Smooth muscle cell (in vitro differentiated cells): ENCODE data around the gene ORMDL2. TPM values are rescaled to one million over a fixed set of nuclear protein-coding genes. Genes with fewer than 3 reads are reported as not detected.

Experiments used
- DNase-seq: peaks from one replicate; lab custom pipeline; 2025; ENCODE audit not compliant: unreplicated experiment; lab: John Stamatoyannopoulos, UW
- H2AFZ ChIP-seq: fragments of 200-600 bp; sonication (generic); 2 replicates; pipeline ENCODE4 v1.6.0; 2016; ENCODE audit warnings: antibody characterized with exemption, low read depth, mild to moderate bottlenecking
- H3F3A ChIP-seq: fragments of 200-600 bp; sonication (generic); 2 replicates; pipeline ENCODE4 v1.6.0; 2017; ENCODE audit warnings: antibody characterized with exemption, low read depth
- H3K27ac ChIP-seq: fragments of 200-600 bp; sonication (generic); 2 replicates; pipeline ENCODE4 v1.5.1; 2016; ENCODE audit warnings: low read depth, mild to moderate bottlenecking
- H3K27me3 ChIP-seq: fragments of 200-600 bp; sonication (generic); 2 replicates; pipeline ENCODE4 v1.6.1; 2016; ENCODE audit warnings: low read depth, mild to moderate bottlenecking
- H3K36me3 ChIP-seq: fragments of 200-600 bp; sonication (generic); 2 replicates; pipeline ENCODE4 v1.5.1; 2016; ENCODE audit warnings: low read depth
- H3K4me1 ChIP-seq: fragments of 200-600 bp; sonication (generic); 2 replicates; pipeline ENCODE4 v1.5.1; 2016; ENCODE audit warnings: low read depth
- H3K4me2 ChIP-seq: fragments of 200-600 bp; sonication (generic); 2 replicates; pipeline ENCODE4 v1.6.0; 2016; ENCODE audit warnings: mild to moderate bottlenecking
- H3K4me3 ChIP-seq: fragments of 200-600 bp; sonication (generic); 2 replicates; pipeline ENCODE4 v1.5.1; 2016; ENCODE audit warnings: mild to moderate bottlenecking
- H3K79me2 ChIP-seq: fragments of 200-600 bp; sonication (generic); 2 replicates; pipeline ENCODE4 v1.6.0; 2016; ENCODE audit warnings: low read depth, mild to moderate bottlenecking
- H3K9ac ChIP-seq: fragments of 200-600 bp; sonication (generic); 2 replicates; pipeline ENCODE4 v1.6.0; 2016; ENCODE audit warnings: low read depth
- H3K9me3 ChIP-seq: fragments of 200-600 bp; sonication (generic); replicated peaks from 2 replicates; pipeline ENCODE4 v1.5.1; 2016; ENCODE audit warnings: low read depth
- H4K20me1 ChIP-seq: fragments of 200-600 bp; sonication (generic); 2 replicates; pipeline ENCODE4 v1.6.0; 2016; ENCODE audit warnings: low read depth
- CTCF ChIP-seq: fragments of 200-600 bp; sonication (generic); IDR thresholded peaks from 2 replicates; pipeline ENCODE4 v1.5.1; 2017; ENCODE audit warnings: borderline replicate concordance, mild to moderate bottlenecking, antibody characterized with exemption; ENCODE audit not compliant: insufficient read depth, poor library complexity, severe bottlenecking
- WGBS: methylation state at CpG from one replicate; pipeline ENCODE4 v1.1.7; 2016; ENCODE audit warnings: low lambda C conversion rate; 5-methylcytosine and 5-hydroxymethylcytosine counted together
- polyA plus RNA-seq: library from polyadenylated mRNA; unstranded; fragments of >200 nt; fragmentation: Nextera tagmentation; extraction: Ambion mirVana; gene quantifications from 2 replicates; pipeline ENCODE4 v1.2.1, GENCODE V29; 2016
- total RNA-seq: library from RNA; depleted of rRNA; stranded (reverse); fragments of >200 nt; gene quantifications from 2 replicates; pipeline ENCODE4 v1.2.3, GENCODE V29; 2014

The ORMDL2 gene
- total and polyA plus RNA-seq, 2 experiments from 2014 or later = 32.5 to 79.5 TPM

GRCh38 chr12:55847033-55847432, 29.2 kb downstream of the ORMDL2 start:
- Histone ChIP-seq H3K4me2 (peak overlapping the region; percentile 68), H3K36me3 (no peaks in the 10 kb centered on the region), H3K4me3 (no peak overlapping the region), H3K27me3 (no peaks in the 10 kb centered on the region), H3K4me1 (peaks cover 30% of the 10 kb centered on the region), H4K20me1 (no peaks in the 10 kb centered on the region), H3K27ac (peak overlapping the region; percentile 100), H3K9ac (peak overlapping the region; percentile 97), H2AFZ (no peak overlapping the region), H3K79me2 (peaks cover 4% of the 10 kb centered on the region), H3K9me3 (no peaks in the 10 kb centered on the region), H3F3A (peaks cover 4% of the 10 kb centered on the region)
- 35% methylated on average over 3 of the region's 3 CpGs for WGBS
- TF ChIP-seq CTCF = no peak
- peak; percentile 15 for DNase-seq

GRCh38 chr12:55847603-55848291, 29.9 kb downstream of the ORMDL2 start:
- H3K4me1 ChIP-seq = peaks cover 27% of the 10 kb centered on the region
- peak overlapping the region; percentile 100 for H3K27ac ChIP-seq
- no peaks in the 10 kb centered on the region for H4K20me1 ChIP-seq
- H3K4me3 ChIP-seq = peak overlapping the region; percentile 27
- H2AFZ ChIP-seq = no peak overlapping the region
- H3K9me3 ChIP-seq = no peaks in the 10 kb centered on the region
- no peak for TF ChIP-seq CTCF
- H3K4me2 ChIP-seq = peak overlapping the region; percentile 77
- peaks cover 4% of the 10 kb centered on the region for H3F3A ChIP-seq
- H3K36me3 ChIP-seq = no peaks in the 10 kb centered on the region
- no peaks in the 10 kb centered on the region for H3K27me3 ChIP-seq
- peak; percentile 61 for DNase-seq
- 15% methylated on average over 6 of the region's 6 CpGs for WGBS
- H3K9ac ChIP-seq = peak overlapping the region; percentile 97
- no peaks in the 10 kb centered on the region for H3K79me2 ChIP-seq

- Histone ChIP-seq H3K4me2 (peak overlapping the region; percentile 3), H2AFZ (no peak overlapping the region), H3K9ac (no peak overlapping the region)
Observed at GRCh38 chr12:55849616-55850343, 31.9 kb downstream of the ORMDL2 start.

More at GRCh38 chr12:55849616-55850343, 31.9 kb downstream of the ORMDL2 start:
- H3K4me1 ChIP-seq = peaks cover 27% of the 10 kb centered on the region
- H3F3A ChIP-seq = no peaks in the 10 kb centered on the region
- H3K27me3 ChIP-seq = no peaks in the 10 kb centered on the region
- TF ChIP-seq CTCF = no peak
- H3K79me2 ChIP-seq = no peaks in the 10 kb centered on the region
- H4K20me1 ChIP-seq = no peaks in the 10 kb centered on the region
- no peaks in the 10 kb centered on the region for H3K36me3 ChIP-seq
- H3K9me3 ChIP-seq = no peaks in the 10 kb centered on the region
- 83% methylated on average over 7 of the region's 7 CpGs for WGBS
- H3K4me3 ChIP-seq = no peak overlapping the region
- H3K27ac ChIP-seq = peak overlapping the region; percentile 100
- no peak for DNase-seq
